TTC549 (cell line): ENCODE data around the gene PKD1L1.
A peak's percentile ranks its signal among the peaks of the same experiment; 100 is the strongest.
"Not testable (repeated sequence)": the region's sequence is repeated elsewhere in the genome, so short reads cannot be mapped to it uniquely, and the experiment has no call there.

Source experiments
- FAIRE-seq: peaks from 2 replicates; lab custom pipeline; 2012; peaks lifted over from hg19 to GRCh38; lab: Jason Lieb, UNC

Gene PKD1L1

DNA sequence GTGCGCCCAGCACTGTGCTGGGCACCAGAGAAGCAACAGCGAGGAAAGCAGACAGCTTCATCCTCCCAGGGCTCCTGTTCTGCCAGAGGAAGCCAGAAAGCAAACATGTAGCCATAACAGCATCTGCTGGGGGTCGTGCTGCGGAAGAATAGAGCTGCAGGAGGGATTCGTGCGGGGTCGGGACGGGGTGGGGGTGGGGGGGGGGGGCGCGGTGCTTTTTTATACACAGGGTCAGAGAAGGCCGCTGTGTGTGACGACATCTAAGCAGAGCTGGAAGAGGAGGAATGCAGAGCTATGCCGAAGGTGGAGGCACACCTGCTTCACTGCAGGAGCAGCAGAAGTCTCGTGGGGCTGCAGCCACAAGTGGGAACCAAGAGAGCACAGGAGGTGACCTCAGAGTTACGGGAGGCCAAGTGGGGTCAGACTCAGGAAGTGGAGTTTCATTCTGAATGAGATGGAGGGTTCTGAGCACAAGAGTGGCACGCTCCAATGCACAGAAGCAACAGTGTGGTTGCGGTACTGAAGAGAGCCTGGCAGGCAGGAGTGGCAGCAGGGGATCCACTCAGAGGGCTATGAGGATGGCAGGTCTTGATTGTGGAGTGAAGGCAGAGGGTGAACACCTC is 11.1 kb downstream of the PKD1L1 start:
- FAIRE-seq: no peak

GRCh38 chr7:47936323-47936722 is 11.9 kb downstream of the PKD1L1 start:
- no peak for FAIRE-seq

DNA sequence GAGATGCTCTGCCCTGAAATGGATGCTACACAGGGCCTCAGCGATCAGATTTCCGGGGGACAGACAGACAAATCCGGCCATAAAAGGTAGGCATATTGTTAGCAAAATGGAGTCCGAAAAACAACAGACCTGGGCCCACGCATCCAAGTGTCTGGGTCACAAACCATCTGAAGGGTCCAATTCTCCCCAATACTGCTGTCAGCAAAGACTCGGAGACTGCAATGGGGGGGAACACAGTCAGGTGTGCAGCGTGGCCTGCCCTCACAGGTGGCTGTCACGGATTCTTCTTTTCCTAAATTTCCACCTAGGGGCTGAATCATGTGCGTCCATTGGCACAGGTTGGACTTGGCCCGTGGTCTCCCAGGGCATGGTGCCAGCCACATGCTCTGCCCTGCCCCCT is 12.9 kb downstream of the PKD1L1 start:
- FAIRE-seq: no peak

DNA sequence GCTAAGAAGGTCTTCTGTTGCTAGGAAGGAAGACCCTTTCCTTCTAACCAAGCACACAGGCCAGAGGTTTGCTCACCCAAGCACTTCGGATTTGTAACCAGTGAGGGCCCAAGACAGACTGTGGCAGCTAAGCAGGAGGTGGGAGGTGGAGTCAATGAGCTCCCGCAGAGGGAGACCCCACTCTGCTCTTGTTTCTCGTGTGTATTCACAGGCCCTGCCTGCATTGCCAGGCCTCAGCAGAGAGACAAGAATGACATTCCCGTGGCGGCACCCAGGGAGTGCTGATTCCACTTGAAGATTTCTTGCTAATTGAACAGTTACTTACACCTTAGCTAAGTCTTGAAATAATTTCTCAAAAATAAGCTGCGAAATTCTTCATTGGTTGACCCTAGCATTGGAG is 13.4 kb downstream of the PKD1L1 start:
- no peak for FAIRE-seq

DNA sequence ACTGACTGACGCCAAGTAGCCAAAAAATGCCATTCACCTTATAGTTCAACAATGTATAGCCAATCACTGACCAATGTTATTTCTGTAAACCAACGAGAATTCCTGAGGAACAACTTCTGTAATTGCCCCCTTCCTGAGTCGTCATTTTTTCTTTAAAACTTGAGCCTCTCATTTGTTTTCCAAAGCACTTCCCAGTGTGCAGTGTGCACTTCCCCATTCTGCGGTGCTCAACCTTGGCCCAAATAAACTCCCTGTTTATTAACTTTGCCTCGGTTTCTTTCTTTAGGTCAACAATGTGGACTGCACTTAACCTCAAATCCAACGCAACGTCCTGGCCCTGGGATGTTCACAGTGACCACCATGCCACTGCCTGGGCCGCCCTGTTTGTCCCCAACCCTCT is 15.1 kb downstream of the PKD1L1 start:
- no peak for FAIRE-seq

GRCh38 chr7:47932466-47933037 is 15.7 kb downstream of the PKD1L1 start:
- FAIRE-seq: no peak

- no peak for FAIRE-seq
These were observed 16.2 kb downstream of the PKD1L1 start for GRCh38 chr7:47932016-47932415.

DNA sequence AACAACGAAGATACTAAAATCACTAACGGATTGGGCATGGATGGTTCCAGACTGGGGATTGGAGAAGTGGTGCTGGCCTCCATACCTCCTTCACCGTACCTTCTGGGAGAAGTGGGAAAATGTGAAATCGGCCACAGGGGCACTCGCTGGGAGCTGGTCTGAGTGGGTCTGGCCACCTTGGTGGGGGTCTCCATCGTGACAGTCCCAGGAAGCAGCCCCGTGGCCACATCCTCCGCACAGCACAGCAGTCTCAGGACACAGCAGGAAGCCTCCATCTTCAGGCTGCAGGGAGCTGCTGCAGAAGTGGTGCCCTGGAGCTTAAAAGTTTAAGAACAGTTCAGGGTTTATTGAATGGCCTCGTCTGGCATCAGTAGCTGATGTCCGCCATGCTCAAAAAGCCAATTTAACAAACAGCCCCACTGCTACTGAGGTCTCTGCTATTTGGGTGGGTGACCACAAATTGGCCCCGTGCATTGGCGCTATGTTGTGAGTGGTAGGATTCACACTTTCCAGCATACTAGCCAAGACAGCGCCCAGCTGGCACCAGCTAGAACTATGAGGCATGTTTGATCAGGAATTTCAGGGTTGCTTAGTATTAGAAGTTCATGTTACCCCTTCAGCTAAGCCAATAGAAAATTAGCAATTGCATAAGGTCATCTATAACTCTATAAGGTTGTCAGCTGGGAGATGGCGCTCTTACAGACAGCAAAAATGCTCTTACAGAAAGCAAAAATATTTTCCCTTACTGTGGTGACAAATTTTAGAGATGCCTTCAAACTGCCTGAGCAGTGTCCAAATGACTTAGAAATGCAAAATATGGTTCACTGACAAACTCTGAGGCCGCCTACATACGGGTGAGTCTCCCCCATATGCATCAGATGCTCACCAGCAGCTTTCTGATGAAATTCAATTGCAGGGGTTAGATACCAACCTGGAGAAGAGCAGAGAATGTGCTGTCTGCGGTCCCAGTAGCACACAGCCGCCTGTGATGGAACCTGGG is 17.0 kb downstream of the PKD1L1 start:
- FAIRE-seq: no peak

- FAIRE-seq: no peak
These were observed 24.0 kb downstream of the PKD1L1 start for GRCh38 chr7:47924266-47924665.

DNA sequence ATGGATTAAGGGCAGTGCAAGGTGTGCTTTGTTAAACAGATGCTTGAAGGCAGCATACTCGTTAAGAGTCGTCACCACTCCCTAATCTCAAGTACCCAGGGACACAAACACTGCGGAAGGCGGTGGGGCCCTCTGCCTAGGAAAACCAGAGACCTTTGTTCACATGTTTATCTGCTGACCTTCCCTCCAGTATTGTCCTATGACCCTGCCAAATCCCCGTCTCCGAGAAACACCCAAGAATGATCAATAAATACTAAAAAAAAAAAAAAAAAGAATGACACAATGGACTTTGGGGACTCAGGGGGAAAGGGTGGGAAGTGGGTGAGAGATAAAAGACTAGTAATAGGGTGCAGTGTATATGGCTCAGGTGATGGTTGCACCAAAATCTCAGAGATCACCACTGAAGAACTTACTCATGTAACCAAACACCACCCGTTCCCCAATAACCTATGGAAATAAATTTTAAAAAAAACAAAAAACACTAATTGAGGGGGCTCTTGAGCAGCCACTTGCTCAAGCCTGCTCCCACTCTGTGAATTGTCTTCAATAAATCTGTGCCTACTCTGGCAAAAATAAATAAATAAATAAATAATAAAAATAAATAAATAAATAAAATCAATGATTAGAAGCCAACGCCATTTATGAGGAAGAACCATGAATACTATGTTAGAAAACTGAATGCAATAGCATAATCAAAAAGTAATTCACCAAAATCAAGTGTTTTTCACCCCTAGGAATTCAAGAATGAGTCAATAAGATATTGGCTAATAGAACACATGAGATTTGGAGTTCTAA is 25.0 kb downstream of the PKD1L1 start:
- not testable (repeated sequence) for FAIRE-seq

DNA sequence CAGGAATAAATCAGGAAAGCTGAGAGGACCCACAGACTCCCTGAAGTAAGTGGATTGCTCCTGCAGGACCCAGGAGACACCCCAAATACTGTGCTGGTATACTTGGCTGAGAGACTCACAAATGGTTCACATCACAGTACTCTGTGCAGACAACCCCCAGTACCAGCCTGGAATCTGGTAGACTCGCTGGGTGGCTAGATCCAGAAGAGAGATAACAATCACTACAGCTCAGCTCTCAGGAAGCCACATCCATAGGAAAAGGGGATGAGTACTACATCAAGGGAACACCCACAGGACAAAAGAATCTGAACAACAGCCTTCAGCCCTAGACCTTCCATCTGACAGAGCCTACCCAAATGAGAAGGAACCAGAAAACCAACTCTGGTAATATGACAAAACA is 31.8 kb downstream of the PKD1L1 start:
- FAIRE-seq: not testable (repeated sequence)

DNA sequence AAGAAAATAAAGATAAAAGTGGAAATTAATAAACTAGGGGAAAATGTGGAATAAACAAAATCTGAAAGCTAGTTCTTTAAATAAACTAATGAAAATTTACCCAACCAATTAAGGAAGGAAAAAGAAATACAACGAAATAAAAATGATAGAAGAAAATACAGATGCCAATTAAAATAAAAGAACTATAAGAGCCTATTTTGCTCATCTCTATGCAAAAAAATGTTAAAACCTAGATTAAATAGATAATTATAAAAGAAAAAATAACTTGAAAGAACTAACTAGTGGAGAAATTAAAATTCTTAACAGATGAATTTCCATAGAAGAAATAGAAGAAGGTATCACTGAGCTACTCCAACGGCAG is 32.7 kb downstream of the PKD1L1 start:
- FAIRE-seq: peak; percentile 26

DNA sequence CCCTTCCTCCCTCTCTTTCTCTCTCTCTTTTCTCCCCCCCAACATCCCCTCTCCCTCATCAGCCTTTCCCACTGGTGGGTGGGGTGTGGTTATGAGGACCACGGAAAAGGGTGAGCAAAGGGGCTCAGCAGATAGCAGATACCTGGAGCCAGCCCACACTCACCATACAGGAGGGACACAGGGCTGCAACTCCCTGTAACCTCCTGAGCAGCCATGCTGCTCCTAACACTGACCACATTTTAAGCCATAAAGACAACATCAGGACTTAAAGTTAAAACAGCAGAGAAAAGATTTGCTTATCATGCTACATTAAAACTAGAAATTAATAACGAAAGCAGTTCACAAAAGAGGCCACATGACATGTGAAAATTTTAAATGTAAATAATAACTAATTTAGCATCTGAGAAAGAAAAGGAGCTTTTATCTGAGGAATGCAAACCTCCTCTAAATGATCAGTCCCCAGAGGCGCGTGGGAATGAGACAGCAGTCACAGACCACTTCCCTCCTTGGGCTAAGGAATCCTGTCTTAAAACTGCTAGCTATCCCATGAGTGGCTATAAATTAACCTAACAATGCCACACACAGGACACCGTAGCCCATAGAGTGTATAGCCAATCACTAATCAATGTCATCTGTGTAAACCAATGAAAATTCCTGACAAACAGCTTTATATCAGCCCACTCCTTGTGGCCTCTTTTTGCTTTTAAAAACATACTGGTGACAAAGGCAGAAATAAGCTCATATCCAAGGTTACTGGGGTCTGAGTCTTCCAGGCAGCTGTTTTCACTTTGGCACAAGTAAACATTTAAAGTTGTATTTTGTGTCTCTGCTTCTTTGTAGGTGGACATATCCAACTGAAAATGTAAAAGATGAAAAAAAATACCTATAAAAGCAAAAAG is 33.3 kb downstream of the PKD1L1 start:
- FAIRE-seq: no peak

DNA sequence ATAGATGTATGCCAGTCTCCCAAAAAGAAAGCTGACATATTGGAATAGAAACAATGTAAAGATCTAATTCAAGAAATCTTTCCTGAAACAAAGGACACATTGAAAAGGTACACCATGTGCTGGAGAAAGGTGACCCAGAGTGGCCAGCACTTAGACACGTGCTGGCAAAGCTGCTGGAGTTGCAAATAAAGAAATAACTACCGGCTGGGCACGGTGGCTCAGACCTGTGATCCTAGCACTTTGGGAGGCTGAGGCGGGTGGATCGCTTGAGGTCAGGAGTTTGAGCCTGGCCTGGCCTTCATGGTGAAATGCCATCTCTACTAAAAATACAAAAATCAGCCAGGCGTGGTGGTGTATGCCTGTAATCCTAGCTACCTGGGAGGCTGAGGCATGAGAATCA is 35.9 kb downstream of the PKD1L1 start:
- no peak for FAIRE-seq

GRCh38 chr7:47908720-47909119 is 39.5 kb downstream of the PKD1L1 start:
- no peak for FAIRE-seq

GRCh38 chr7:47907981-47908616 is 40.2 kb downstream of the PKD1L1 start:
- FAIRE-seq: no peak

DNA sequence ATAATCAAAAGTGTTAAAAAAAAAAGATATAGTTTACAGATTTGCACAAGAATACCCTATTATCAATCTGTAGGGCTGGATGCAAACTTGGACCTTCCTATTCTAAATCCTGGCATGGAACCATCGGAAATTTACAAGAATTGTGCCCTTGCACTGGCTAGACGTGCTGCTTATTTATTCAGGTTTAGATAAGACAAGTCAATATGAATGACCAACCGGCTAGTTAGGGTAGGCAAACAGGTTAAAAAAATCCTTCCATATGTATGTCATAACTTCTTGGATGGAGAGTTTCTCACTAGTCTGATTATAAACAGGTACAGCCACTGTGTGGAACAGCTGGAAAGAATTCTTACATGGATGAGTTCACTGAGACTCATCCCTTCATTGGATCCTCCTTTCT is 41.4 kb downstream of the PKD1L1 start:
- no peak for FAIRE-seq

GRCh38 chr7:47905076-47905920 is 43.0 kb downstream of the PKD1L1 start:
- no peak for FAIRE-seq

DNA sequence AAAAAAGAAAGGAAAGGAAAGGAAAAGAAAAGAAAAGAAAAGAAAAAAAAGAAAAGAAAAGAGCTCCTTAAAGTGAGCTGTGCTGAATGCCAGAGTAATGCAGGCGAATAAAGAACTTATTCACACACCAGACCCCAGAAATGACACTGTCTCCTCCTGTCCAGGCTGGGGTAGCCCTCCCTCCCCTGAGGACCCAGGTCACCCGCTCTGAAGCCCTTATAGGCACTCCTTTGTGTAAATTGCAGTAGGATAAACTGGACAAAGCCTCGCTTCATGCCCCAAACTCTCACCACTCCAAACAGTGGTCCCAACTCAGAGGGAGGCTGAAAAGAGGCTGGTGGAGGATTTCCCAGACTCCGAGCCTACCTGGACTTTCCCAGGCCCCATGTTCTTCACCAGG is 46.3 kb downstream of the PKD1L1 start:
- FAIRE-seq: no peak

- no peak for FAIRE-seq
These were observed 46.7 kb downstream of the PKD1L1 start for GRCh38 chr7:47901542-47901941.
